WTC11 (cell line): ENCODE measurements around the gene CEMIP. TPM values are rescaled to one million over a fixed set of nuclear protein-coding genes. Genes with fewer than 3 reads are reported as not detected.

Experiments
- ATAC-seq: fragments of 200-7000 bp; cut with Tn5 transposase; 2 replicates; pipeline ENCODE4 v1.10.0; 2021; ENCODE audit warnings: mild to moderate bottlenecking, moderate library complexity
- CTCF ChIA-PET: fragments of 300-600 bp; sonication (Branson Sonifier 250); formaldehyde crosslinking; loops from one replicate; lab custom pipeline; 2021; ENCODE audit warnings: antibody characterized with exemption; lab: Charles Lee
- POLR2A ChIA-PET: fragments of 350-600 bp; sonication (Branson Sonifier 250); formaldehyde crosslinking; loops from one replicate; lab custom pipeline; 2021; ENCODE audit warnings: antibody characterized with exemption; lab: Charles Lee
- DNase-seq: peaks from one replicate; pipeline ENCODE4 v3.0.0; 2021; ENCODE audit warnings: low spot score
- H3K27ac Mint-ChIP-seq: 2 replicates; pipeline ENCODE4 v1.8.0; 2021; ENCODE audit warnings: mixed read lengths
- H3K27me3 Mint-ChIP-seq: 2 replicates; pipeline ENCODE4 v1.8.0; 2021; ENCODE audit warnings: low read depth, mild to moderate bottlenecking, moderate library complexity, mixed read lengths
- H3K36me3 Mint-ChIP-seq: 2 replicates; pipeline ENCODE4 v1.8.0; 2021; ENCODE audit warnings: mixed read lengths
- H3K4me1 Mint-ChIP-seq: 2 replicates; pipeline ENCODE4 v1.8.0; 2022; ENCODE audit warnings: mixed read lengths
- H3K4me3 Mint-ChIP-seq: 2 replicates; pipeline ENCODE4 v1.8.0; 2021; ENCODE audit warnings: mild to moderate bottlenecking, moderate library complexity, mixed read lengths
- H3K9me3 Mint-ChIP-seq: 2 replicates; pipeline ENCODE4 v1.8.0; 2021; ENCODE audit warnings: mixed read lengths
- AR ChIP-seq: fragments of 250-450 bp; sonication (Bioruptor Pico); IDR thresholded peaks from 2 replicates; pipeline ENCODE4 v1.9.0; 2021; ENCODE audit warnings: mild to moderate bottlenecking
- ATF2 ChIP-seq: sonication (generic); formaldehyde crosslinking; IDR thresholded peaks from 2 replicates; pipeline ENCODE4 v1.8.1; 2022; ENCODE audit warnings: low read depth, missing genetic modification reagents, borderline replicate concordance
- E2F4 ChIP-seq: sonication (generic); formaldehyde crosslinking; IDR thresholded peaks from 2 replicates; pipeline ENCODE4 v1.8.1; 2022; ENCODE audit warnings: low read depth, mild to moderate bottlenecking, moderate library complexity, missing genetic modification reagents, borderline replicate concordance
- ELF4 ChIP-seq: sonication (generic); formaldehyde crosslinking; IDR thresholded peaks from 2 replicates; pipeline ENCODE4 v1.8.1; 2022; ENCODE audit warnings: low read depth, mild to moderate bottlenecking, moderate library complexity, missing genetic modification reagents
- ERG ChIP-seq: fragments of 250-450 bp; sonication (Bioruptor Pico); IDR thresholded peaks from 2 replicates; pipeline ENCODE4 v1.8.0; 2021; ENCODE audit warnings: mild to moderate bottlenecking
- FOXP1 ChIP-seq: sonication (generic); formaldehyde crosslinking; IDR thresholded peaks from 2 replicates; pipeline ENCODE4 v1.8.0; 2022; ENCODE audit warnings: missing genetic modification reagents, mild to moderate bottlenecking, moderate library complexity, borderline replicate concordance
- FOXP4 ChIP-seq: sonication (generic); formaldehyde crosslinking; IDR thresholded peaks from 2 replicates; pipeline ENCODE4 v1.8.0; 2022; ENCODE audit warnings: mild to moderate bottlenecking, missing genetic modification reagents
- GABPB1 ChIP-seq: sonication (generic); formaldehyde crosslinking; IDR thresholded peaks from 2 replicates; pipeline ENCODE4 v1.8.1; 2023; ENCODE audit warnings: mild to moderate bottlenecking, missing genetic modification reagents
- HMGA2 ChIP-seq: fragments of 250-450 bp; sonication (Bioruptor Pico); IDR thresholded peaks from 2 replicates; pipeline ENCODE4 v1.4.0; 2021; ENCODE audit warnings: mild to moderate bottlenecking, moderate library complexity
- MAX ChIP-seq: sonication (generic); formaldehyde crosslinking; IDR thresholded peaks from 2 replicates; pipeline ENCODE4 v1.8.0; 2022; ENCODE audit warnings: mild to moderate bottlenecking, missing genetic modification reagents
- MYBL2 ChIP-seq: sonication (generic); formaldehyde crosslinking; IDR thresholded peaks from 2 replicates; pipeline ENCODE4 v1.8.1; 2023; ENCODE audit warnings: mild to moderate bottlenecking, moderate library complexity, missing genetic modification reagents
- NR3C1 ChIP-seq: sonication (generic); formaldehyde crosslinking; conservative IDR thresholded peaks from 2 replicates; pipeline ENCODE4 v1.8.1; 2023; ENCODE audit warnings: low read depth, mild to moderate bottlenecking, missing genetic modification reagents
- PRDM15 ChIP-seq: sonication (generic); formaldehyde crosslinking; IDR thresholded peaks from 2 replicates; pipeline ENCODE4 v1.8.0; 2022; ENCODE audit warnings: missing genetic modification reagents
- SMAD3 ChIP-seq: sonication (generic); formaldehyde crosslinking; IDR thresholded peaks from 2 replicates; pipeline ENCODE4 v1.8.0; 2022; ENCODE audit warnings: missing genetic modification reagents, mild to moderate bottlenecking, borderline replicate concordance
- SOX15 ChIP-seq: fragments of 250-450 bp; sonication (Bioruptor Pico); IDR thresholded peaks from 2 replicates; pipeline ENCODE4 v1.9.0; 2021; ENCODE audit warnings: mild to moderate bottlenecking
- ZBTB21 ChIP-seq: sonication (generic); formaldehyde crosslinking; IDR thresholded peaks from 2 replicates; pipeline ENCODE4 v1.8.1; 2023; ENCODE audit warnings: mild to moderate bottlenecking, missing genetic modification reagents, borderline replicate concordance
- ZNF121 ChIP-seq: sonication (generic); formaldehyde crosslinking; IDR thresholded peaks from 2 replicates; pipeline ENCODE4 v1.8.0; 2023; ENCODE audit warnings: missing genetic modification reagents
- ZNF219 ChIP-seq: sonication (generic); formaldehyde crosslinking; IDR thresholded peaks from 2 replicates; pipeline ENCODE4 v1.8.0; 2023; ENCODE audit warnings: missing genetic modification reagents, mild to moderate bottlenecking, borderline replicate concordance
- ZNF425 ChIP-seq: fragments of 250-450 bp; sonication (Bioruptor Pico); conservative IDR thresholded peaks from 2 replicates; pipeline ENCODE4 v1.9.0; 2021; ENCODE audit warnings: mild to moderate bottlenecking
- ZNF671 ChIP-seq: fragments of 250-450 bp; sonication (Bioruptor Pico); IDR thresholded peaks from 2 replicates; pipeline ENCODE4 v1.8.0; 2021; ENCODE audit warnings: mild to moderate bottlenecking
- total RNA-seq: library from RNA; stranded (reverse); gene quantifications from 3 replicates; pipeline ENCODE4 v1.2.3, GENCODE V29; 2021

The CEMIP gene
- total RNA-seq, 1 experiment from 2014 or later, result 0.87 TPM

GRCh38 chr15:80940851-80941250 lies 161.7 kb downstream of the CEMIP start (continued):
- TF ChIP-seq FOXP1 (CRISPR knock-in tag) (no peak), MAX (CRISPR knock-in tag) (no peak)

GRCh38 chr15:80942266-80942665 lies 163.1 kb downstream of the CEMIP start:
- ChIA-PET POLR2A (no interaction called here), CTCF (interaction anchor here (0.7 to 1.5 kb wide), 3 partner anchors 28 to 324 kb away, joined by 3 to 4 read pairs (median 4); no protein-coding TSS in a partner anchor)
- no peaks in the 10 kb centered on the region for H3K9me3 Mint-ChIP-seq
- H3K4me3 Mint-ChIP-seq, result no peak overlapping the region
- H3K27ac Mint-ChIP-seq, result no peak overlapping the region
- H3K36me3 Mint-ChIP-seq, result peaks cover 16% of the 10 kb centered on the region
- no peaks in the 10 kb centered on the region; the same call in 1 of the 2 replicates for H3K4me1 Mint-ChIP-seq
- no peak for DNase-seq
- TF ChIP-seq ZNF219 (CRISPR knock-in tag) (no peak), HMGA2 (CRISPR knock-in tag) (no peak), SOX15 (CRISPR knock-in tag) (no peak), AR (CRISPR knock-in tag) (no peak), MAX (CRISPR knock-in tag) (no peak), ATF2 (CRISPR knock-in tag) (no peak), FOXP4 (CRISPR knock-in tag) (no peak), E2F4 (no peak), ELF4 (CRISPR knock-in tag) (no peak), ERG (CRISPR knock-in tag) (no peak), PRDM15 (no peak), MYBL2 (CRISPR knock-in tag) (no peak), SMAD3 (CRISPR knock-in tag) (no peak), ZNF121 (CRISPR knock-in tag) (no peak), ZNF425 (CRISPR knock-in tag) (no peak), NR3C1 (CRISPR knock-in tag) (no peak), ZBTB21 (no peak), ZNF671 (no peak), GABPB1 (CRISPR knock-in tag) (no peak)
- TF ChIP-seq, all 79 proteins: peak for 0
- no peaks in the 10 kb centered on the region for H3K27me3 Mint-ChIP-seq
- ATAC-seq, result no peak
